A549 treated with dexamethasone at 1 μM for 4 hours (cell line): ENCODE results near the gene PTCD1. TPM values are rescaled to one million over a fixed set of nuclear protein-coding genes. Genes with fewer than 3 reads are reported as not detected.

Experiments
- total RNA-seq: library from RNA; stranded (reverse); fragments of 200-300 nt; extraction: Qiagen RNA extraction; gene quantifications from 5 replicates; pipeline ENCODE4 v1.2.3, GENCODE V29; 2022

PTCD1 gene
- total RNA-seq = 5.8 to 7.7 TPM (median 6.2 TPM) in 5 replicates

GRCh38 chr7:99438573-99439480, at the start of gene PTCD1, which contains the start of gene CPSF4:
PTCD1 (minus strand) TSS chr7:99438798; CDS start chr7:99435242, 3,556 bp downstream.
CPSF4 (plus strand) TSS chr7:99438943; CDS start chr7:99439083, 140 bp downstream.

DNA sequence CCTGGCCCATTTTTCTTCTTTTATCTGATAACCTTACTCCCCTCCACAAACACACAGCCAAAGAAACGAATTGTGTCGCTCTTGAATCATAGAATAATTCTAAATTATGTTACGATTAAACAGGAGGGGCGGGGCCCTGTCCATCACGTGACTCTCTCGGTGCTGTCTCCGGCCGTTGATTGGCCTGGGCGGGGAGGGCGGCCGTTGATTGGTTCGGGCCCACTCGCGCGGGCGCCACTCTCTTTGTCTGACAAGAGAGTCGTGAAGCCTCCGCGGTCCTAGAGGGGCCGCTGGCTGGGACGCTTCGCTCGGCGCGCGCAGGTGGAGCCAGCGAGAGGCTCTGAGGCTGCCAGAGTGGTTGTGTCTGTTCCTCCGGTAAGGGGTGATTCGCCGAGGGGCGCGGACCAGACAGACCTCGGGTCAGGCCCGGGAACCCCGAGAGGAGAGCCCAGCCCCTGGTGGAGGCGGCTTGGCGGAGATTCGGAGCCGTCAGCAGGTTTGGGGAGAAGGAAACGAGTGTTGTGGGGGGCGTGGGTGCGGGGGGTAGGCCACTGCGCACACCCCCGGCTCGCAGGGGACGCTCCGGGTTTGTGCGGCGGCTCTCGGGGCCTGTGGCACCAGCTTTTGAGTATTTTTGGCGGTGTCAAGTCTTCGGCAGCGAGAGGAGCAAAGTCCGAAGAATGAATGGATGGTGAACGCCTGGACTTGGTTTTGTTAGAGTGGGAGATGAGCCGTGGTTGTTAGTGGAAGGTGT, 34.1 kb upstream of the PTCD1 start, which contains the start of gene ZNF789:
Gene ZNF789 (plus strand): TSS at position 330 of the 754 bp plus-strand sequence. CDS start 3,567 bp downstream, outside the sequence.

DNA sequence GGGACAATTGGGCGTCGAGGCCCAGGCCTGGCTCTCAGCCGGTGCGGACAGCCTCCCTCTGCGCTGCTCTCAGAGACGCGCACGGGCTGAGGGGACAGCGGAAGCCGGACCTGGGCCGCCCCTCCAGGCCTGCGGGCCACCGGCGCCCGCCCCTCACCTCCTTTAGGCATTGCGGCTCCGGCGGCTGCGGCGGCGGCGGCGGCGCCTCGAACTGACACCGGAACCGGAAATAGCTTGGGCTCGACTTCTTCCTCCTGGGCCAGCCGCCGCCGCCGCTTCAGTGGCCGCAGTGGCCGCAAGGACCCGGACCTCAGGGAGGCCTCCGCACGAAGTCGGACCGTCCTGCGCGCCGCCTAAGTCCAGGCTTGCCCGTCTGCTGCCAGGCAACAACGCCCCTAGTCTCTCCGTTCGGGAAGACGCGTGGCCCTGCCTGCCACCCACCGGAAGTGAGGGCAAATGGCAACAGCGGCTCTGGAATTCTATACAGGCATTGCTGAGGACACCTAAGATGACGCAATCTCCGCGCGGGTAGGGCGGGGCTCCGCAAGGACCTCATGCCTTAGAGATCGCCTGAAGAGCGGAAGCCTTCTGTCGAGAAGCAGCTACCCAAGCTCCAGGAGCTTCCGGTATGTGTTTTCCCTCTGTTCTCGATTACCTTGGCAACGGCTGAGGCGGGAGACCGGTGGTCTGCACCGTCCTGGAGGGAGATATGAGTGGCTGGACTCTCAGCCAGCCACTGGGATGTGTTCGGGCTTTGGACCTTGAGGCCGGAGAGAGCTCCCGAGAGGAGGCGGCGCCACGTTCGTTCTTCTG, 30.0 kb downstream of the PTCD1 start, which contains the start of the genes BUD31 and PDAP1:
Gene BUD31 (plus strand): TSS at position 591 of the 813 bp plus-strand sequence. CDS start 2,124 bp downstream, outside the sequence.
Gene PDAP1 (minus strand): TSS at position 219 of the 813 bp plus-strand sequence. CDS start 49 bp downstream, at position 170.

GRCh38 chr7:99374111-99375064, 64.2 kb downstream of the PTCD1 start, which contains the start of gene ARPC1B:
ARPC1B (plus strand) TSS chr7:99374730; CDS start chr7:99385715, 10,985 bp downstream.

Other genes starting within 250 kb of the PTCD1 start
- 0.88 to 1.5 TPM (median 1.1 TPM) in 5 replicates for gene KPNA7, start 230.7 kb downstream of the PTCD1 start, total RNA-seq
- gene MYH16, start 166.0 kb downstream of the PTCD1 start, total RNA-seq = 0.25 to 0.70 TPM (median 0.40 TPM) in 5 replicates
- gene ARPC1A, start 112.9 kb downstream of the PTCD1 start, total RNA-seq = 126 to 133 TPM (median 132 TPM) in 5 replicates
- 264 to 303 TPM (median 288 TPM) in 5 replicates for gene ARPC1B, start 64.1 kb downstream of the PTCD1 start, total RNA-seq
- 183 to 220 TPM (median 192 TPM) in 5 replicates for gene PDAP1, start 30.2 kb downstream of the PTCD1 start, total RNA-seq
- 132 to 154 TPM (median 141 TPM) in 5 replicates for gene BUD31, start 29.8 kb downstream of the PTCD1 start, total RNA-seq
- 30.5 to 42.1 TPM (median 38.6 TPM) in 5 replicates for gene CPSF4, start 145 bp upstream of the PTCD1 start, total RNA-seq
- 896 to 1,499 TPM (median 945 TPM) in 5 replicates for gene ATP5MF, start 27.4 kb upstream of the PTCD1 start, total RNA-seq
- 6.2 to 8.5 TPM (median 7.6 TPM) in 5 replicates for gene ZNF789, start 34.1 kb upstream of the PTCD1 start, total RNA-seq
- gene ZNF394, start 61.5 kb upstream of the PTCD1 start, total RNA-seq = 15.6 to 17.3 TPM (median 16.4 TPM) in 5 replicates
- 10.0 to 10.7 TPM (median 10.0 TPM) in 5 replicates for gene ZKSCAN5, start 65.9 kb upstream of the PTCD1 start, total RNA-seq
- gene FAM200A, start 113.3 kb upstream of the PTCD1 start, total RNA-seq = 5.6 to 6.6 TPM (median 5.9 TPM) in 5 replicates
- 45.8 to 56.3 TPM (median 50.9 TPM) in 5 replicates for gene ZNF655, start 119.8 kb upstream of the PTCD1 start, total RNA-seq
- gene TMEM225B, start 159.5 kb upstream of the PTCD1 start, total RNA-seq = 0.32 to 1.3 TPM (median 1.1 TPM) in 5 replicates
- 7.7 to 10.1 TPM (median 9.6 TPM) in 5 replicates for gene ZSCAN25, start 178.1 kb upstream of the PTCD1 start, total RNA-seq
- gene CYP3A5, start 241.2 kb upstream of the PTCD1 start, total RNA-seq = 1.3 to 1.8 TPM (median 1.4 TPM) in 5 replicates